ENCODE measurements around the gene HS1BP3.

DNA sequence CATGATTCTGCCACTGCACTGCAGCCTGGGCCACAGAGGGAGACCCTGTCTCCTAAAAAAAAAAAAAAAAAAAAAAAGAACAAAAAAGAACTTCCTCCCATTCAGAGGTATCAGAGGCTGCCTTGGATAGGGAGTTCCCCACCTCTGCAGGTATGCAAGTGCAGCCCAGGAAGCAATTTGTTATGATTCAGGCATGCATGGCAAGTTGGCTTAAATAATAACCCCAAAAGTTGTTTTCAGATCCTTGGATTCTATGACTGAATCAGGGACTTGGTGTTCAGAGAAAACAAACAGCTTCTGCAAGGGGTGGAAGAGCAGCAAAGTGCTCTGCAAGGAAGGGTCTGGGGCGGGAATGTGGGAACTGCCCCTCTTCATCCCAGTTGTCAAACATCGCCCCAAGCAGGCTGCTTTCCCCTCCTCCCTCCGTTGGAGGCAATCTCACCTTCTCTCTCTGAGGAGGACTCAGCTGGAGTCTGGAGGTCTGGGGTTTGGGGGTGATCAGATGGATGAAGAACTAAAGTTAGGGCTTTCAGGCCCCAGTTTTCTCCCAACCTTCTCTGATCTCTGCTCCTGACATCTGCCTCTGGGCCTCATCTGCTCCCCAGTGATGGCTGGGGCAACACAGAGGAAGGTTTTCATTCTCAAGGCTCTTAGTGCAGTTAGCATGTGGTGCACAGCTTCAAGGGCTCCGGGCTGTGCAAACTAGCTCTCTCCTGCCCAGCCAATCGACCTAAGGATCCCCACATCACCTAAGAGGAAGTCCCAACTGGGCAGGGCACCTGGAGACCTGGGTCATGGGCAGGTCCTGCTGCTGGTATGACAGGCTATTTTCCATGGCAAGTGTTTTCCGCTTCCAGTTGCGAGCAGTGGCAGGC, 12.5 kb upstream of the HS1BP3 start:
- TF ChIP-seq, protein P1, sequence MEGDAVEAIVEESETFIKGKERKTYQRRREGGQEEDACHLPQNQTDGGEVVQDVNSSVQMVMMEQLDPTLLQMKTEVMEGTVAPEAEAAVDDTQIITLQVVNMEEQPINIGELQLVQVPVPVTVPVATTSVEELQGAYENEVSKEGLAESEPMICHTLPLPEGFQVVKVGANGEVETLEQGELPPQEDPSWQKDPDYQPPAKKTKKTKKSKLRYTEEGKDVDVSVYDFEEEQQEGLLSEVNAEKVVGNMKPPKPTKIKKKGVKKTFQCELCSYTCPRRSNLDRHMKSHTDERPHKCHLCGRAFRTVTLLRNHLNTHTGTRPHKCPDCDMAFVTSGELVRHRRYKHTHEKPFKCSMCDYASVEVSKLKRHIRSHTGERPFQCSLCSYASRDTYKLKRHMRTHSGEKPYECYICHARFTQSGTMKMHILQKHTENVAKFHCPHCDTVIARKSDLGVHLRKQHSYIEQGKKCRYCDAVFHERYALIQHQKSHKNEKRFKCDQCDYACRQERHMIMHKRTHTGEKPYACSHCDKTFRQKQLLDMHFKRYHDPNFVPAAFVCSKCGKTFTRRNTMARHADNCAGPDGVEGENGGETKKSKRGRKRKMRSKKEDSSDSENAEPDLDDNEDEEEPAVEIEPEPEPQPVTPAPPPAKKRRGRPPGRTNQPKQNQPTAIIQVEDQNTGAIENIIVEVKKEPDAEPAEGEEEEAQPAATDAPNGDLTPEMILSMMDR (IDR thresholded peaks at IDR 0.05): no peak
- TF ChIP-seq POLR2A (IDR thresholded peaks at IDR 0.05) (no peak), EP300 (IDR thresholded peaks at IDR 0.05) (no peak), POLR2AphosphoS5 (IDR thresholded peaks at IDR 0.05) (no peak)
